Measurements from ENCODE around the gene PCDH9. TPM values are rescaled to one million over a fixed set of nuclear protein-coding genes. Genes with fewer than 3 reads are reported as not detected.
"Not testable (repeated sequence)": the region's sequence is repeated elsewhere in the genome, so short reads cannot be mapped to it uniquely, and the experiment has no call there.

The PCDH9 gene
- total and polyA plus RNA-seq, 7 donors: under 0.01 to 15.7 (median 8.7) TPM; not detected in 1

- H3K27ac ChIP-seq: no peak overlapping the region
- DNase-seq: no peak
- H3K9me3 ChIP-seq: peaks cover 0 to 6% (median 3%) of the 10 kb centered on the region in 4 donors
- H3K4me1 ChIP-seq: no peaks in the 10 kb centered on the region
- no peaks in the 10 kb centered on the region for H3K27me3 ChIP-seq
- H3K36me3 ChIP-seq: no peaks in the 10 kb centered on the region
- no peak for TF ChIP-seq CTCF (IDR thresholded peaks at IDR 0.05)
- no peak for TF ChIP-seq POLR2AphosphoS5 (IDR thresholded peaks at IDR 0.05)
- TF ChIP-seq EP300 (IDR thresholded peaks at IDR 0.05): no peak
- TF ChIP-seq POLR2A (IDR thresholded peaks at IDR 0.05): no peak
- no peak overlapping the region for H3K4me3 ChIP-seq
- intact Hi-C loops (cut with DNase I): no loop called here
Observed at GRCh38 chr13:66301482-66301881, 928.7 kb downstream of the PCDH9 start.

GRCh38 chr13:66301006-66301405 lies 929.1 kb downstream of the PCDH9 start:
- no peak for DNase-seq
- Histone ChIP-seq H3K4me3 (no peak overlapping the region), H3K27ac (no peak overlapping the region), H3K9me3 (peaks cover 0 to 6% (median 3%) of the 10 kb centered on the region in 4 donors), H3K4me1 (no peaks in the 10 kb centered on the region), H3K36me3 (no peaks in the 10 kb centered on the region), H3K27me3 (no peaks in the 10 kb centered on the region)
- WGBS, 2 donors: 74 to 75% methylated on average over 1 of the region's 1 CpG
- TF ChIP-seq POLR2AphosphoS5 (IDR thresholded peaks at IDR 0.05): no peak
- TF ChIP-seq EP300 (IDR thresholded peaks at IDR 0.05): no peak
- TF ChIP-seq POLR2A (IDR thresholded peaks at IDR 0.05): no peak
- TF ChIP-seq CTCF (IDR thresholded peaks at IDR 0.05): no peak
- intact Hi-C loops (cut with DNase I): no loop called here

- peaks cover 0 to 6% (median 3%) of the 10 kb centered on the region in 4 donors for H3K9me3 ChIP-seq
- no peaks in the 10 kb centered on the region for H3K27me3 ChIP-seq
- H3K36me3 ChIP-seq: no peaks in the 10 kb centered on the region
- H3K4me1 ChIP-seq: no peaks in the 10 kb centered on the region
- 84 to 86% methylated on average over 1 of the region's 1 CpG for WGBS, 2 donors
- no peak for DNase-seq
- intact Hi-C loops (cut with DNase I): no loop called here
- no peak overlapping the region for H3K27ac ChIP-seq
- no peak overlapping the region for H3K4me3 ChIP-seq
- TF ChIP-seq CTCF (IDR thresholded peaks at IDR 0.05) (no peak), POLR2AphosphoS5 (IDR thresholded peaks at IDR 0.05) (no peak), EP300 (IDR thresholded peaks at IDR 0.05) (no peak), POLR2A (IDR thresholded peaks at IDR 0.05) (no peak)
Observed at GRCh38 chr13:66296875-66297274, 933.3 kb downstream of the PCDH9 start.

GRCh38 chr13:66296328-66296727 lies 933.8 kb downstream of the PCDH9 start:
- H3K9me3 ChIP-seq: peaks cover 0 to 6% (median 3%) of the 10 kb centered on the region in 4 donors
- H3K36me3 ChIP-seq: no peaks in the 10 kb centered on the region
- no peaks in the 10 kb centered on the region for H3K27me3 ChIP-seq
- no peak for TF ChIP-seq CTCF (IDR thresholded peaks at IDR 0.05)
- TF ChIP-seq POLR2AphosphoS5 (IDR thresholded peaks at IDR 0.05): no peak
- TF ChIP-seq POLR2A (IDR thresholded peaks at IDR 0.05): no peak
- TF ChIP-seq EP300 (IDR thresholded peaks at IDR 0.05): no peak
- no peak overlapping the region for H3K27ac ChIP-seq
- no peaks in the 10 kb centered on the region for H3K4me1 ChIP-seq
- DNase-seq: no peak
- H3K4me3 ChIP-seq: no peak overlapping the region
- intact Hi-C loops (cut with DNase I): no loop called here

GRCh38 chr13:66286806-66287205 lies 943.3 kb downstream of the PCDH9 start:
- H3K27me3 ChIP-seq; DNase-seq; intact Hi-C loops (cut with DNase I); H3K4me3 ChIP-seq; H3K4me1 ChIP-seq; H3K27ac ChIP-seq; H3K36me3 ChIP-seq; H3K9me3 ChIP-seq: not testable (repeated sequence)
- WGBS, 2 donors: 94 to 95% methylated on average over 5 of the region's 5 CpGs
